GM13976 (cell line): ENCODE measurements around the gene C19orf25.

Experiments used
- DNase-seq: peaks from one replicate; pipeline ENCODE4 v3.0.0; 2012; ENCODE audit warnings: low spot score
- CTCF ChIP-seq: IDR thresholded peaks from 2 replicates; pipeline ENCODE4 v1.5.1; 2012; ENCODE audit warnings: borderline replicate concordance, mild to moderate bottlenecking; ENCODE audit not compliant: insufficient read depth; ENCODE audit errors: extremely low read depth, missing control alignments, control extremely low read depth
- in situ Hi-C: fragments of 300-500 bp; cut with MboI; formaldehyde crosslinking; loops from one replicate; pipeline ENCODE4 v1.12.0; 2022; ENCODE audit warnings: low sequenced_read_pairs, mixed read lengths, inconsistent platforms; ENCODE audit not compliant: unreplicated experiment

The C19orf25 gene

GRCh38 chr19:1465191-1466016 lies 13.6 kb downstream of the C19orf25 start:
- in situ Hi-C loops, result no loop called here
- TF ChIP-seq CTCF, result peak; percentile 48
- no peak for DNase-seq

GRCh38 chr19:1461862-1462261 lies 17.2 kb downstream of the C19orf25 start:
- in situ Hi-C loops, result no loop called here
- TF ChIP-seq CTCF, result no peak
- DNase-seq, result no peak

GRCh38 chr19:1460033-1460995 lies 18.7 kb downstream of the C19orf25 start:
- no peak for DNase-seq
- TF ChIP-seq CTCF, result no peak
- in situ Hi-C loops, result no loop called here

- no peak for TF ChIP-seq CTCF
- in situ Hi-C loops, result no loop called here
- no peak for DNase-seq
These were observed 19.5 kb downstream of the C19orf25 start for GRCh38 chr19:1459479-1459878.

- in situ Hi-C loops, result no loop called here
- no peak for TF ChIP-seq CTCF
- no peak for DNase-seq
These were observed 21.1 kb downstream of the C19orf25 start for GRCh38 chr19:1457892-1458291.

DNA sequence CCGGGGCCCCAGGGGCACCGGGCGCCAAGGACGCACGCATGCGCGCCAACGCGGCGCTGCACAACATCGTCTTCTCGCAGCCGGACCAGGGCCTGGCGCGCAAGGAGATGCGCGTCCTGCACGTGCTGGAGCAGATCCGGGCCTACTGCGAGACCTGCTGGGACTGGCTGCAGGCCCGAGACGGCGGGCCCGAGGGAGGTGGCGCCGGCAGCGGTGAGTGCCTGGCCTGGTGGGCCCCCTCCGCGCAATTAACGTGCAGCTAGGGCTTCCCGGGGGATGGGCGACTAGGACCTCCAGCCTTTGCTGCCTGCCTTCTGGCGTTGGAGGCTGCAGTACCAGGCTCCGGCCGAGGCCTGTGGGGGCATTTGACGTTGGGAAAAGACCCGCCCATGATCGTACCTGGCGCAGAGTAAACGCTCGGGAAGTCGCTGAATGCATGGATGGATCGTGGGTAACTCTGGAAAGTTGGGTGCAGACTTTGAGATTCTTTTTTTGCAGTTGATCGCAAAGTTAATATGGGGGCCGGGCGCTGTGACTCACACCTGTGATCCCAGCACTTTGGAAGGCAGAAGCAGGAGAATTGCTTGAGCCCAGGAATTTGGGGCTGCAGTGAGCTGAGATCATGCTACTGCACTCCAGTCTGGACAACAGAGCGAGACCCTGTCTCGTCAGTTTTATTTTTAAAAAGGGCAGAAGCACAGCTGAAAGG lies 21.8 kb downstream of the C19orf25 start:
- DNase-seq, result no peak
- in situ Hi-C loops, result no loop called here
- no peak for TF ChIP-seq CTCF
